ENCODE data around the gene CRMP1.

DNA sequence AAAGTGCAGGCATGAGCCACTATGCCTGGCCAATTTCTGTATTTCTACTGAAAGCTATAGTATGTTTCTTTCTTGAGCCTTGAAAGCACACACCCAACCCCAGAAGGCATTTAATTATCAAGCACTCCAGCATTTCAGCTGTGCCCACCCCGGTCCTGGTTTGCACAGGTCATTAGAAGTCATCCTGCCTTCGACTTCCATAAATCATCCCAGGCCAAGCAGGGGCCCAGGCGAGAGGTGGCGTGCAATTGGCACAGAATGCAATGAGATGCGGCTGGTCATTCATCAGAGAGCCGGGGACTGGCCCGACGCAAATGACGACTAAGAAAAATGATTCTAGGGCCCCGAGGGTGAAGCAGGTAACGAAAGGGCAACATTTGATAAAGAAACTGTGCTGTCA lies 24.8 kb upstream of the CRMP1 start:
- TF ChIP-seq POLR2A (IDR thresholded peaks at IDR 0.05; ENCODE audit: low read length) (no peak), GATA1 (IDR thresholded peaks at IDR 0.05; ENCODE audit: low read depth, low read length) (no peak)

Data from erythroblast (primary cell).